Globus pallidus (tissue), 1 donor: ENCODE measurements around the gene TMEM108.

Experiments used
- DNase-seq: peaks from one replicate; pipeline ENCODE4 v3.0.0-alpha.2; 2015; ENCODE audit warnings: low spot score

TMEM108 gene

DNA sequence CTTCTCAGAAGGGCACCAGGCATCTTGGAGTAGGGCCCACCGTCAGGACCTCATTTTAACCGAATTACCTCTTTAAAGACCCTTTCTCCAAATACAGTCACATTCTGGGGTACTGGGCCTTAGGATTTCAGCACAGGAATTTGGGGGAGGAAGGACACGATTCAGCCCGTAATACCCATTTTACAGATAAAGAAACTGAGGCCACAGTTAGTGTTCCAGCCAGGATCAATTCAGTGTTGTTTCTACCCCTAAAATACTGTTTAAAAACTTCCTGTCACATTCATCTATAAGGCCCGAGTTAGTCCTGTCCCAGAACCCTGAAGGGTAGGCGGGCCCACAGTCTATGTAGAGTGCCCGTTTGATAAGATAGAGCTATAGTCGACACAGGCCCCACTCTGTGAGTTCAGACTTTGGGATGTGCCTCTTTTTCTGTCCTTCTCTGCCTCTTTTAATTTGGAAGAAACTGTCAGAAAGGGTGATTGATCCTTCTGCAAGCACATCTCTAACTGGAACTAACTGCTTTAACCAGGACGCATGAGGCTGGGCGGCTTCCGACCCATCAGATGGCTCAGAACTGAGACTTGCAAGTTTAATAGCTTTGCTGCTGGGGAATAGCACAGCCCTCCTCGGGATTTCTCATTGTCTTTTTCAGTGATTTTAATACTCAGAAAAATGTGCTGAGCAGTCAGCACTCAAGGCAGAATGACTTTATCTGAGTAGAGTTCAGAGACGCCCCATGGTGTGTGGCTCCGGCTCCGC lies 381.1 kb downstream of the TMEM108 start:
- DNase-seq: no peak

DNA sequence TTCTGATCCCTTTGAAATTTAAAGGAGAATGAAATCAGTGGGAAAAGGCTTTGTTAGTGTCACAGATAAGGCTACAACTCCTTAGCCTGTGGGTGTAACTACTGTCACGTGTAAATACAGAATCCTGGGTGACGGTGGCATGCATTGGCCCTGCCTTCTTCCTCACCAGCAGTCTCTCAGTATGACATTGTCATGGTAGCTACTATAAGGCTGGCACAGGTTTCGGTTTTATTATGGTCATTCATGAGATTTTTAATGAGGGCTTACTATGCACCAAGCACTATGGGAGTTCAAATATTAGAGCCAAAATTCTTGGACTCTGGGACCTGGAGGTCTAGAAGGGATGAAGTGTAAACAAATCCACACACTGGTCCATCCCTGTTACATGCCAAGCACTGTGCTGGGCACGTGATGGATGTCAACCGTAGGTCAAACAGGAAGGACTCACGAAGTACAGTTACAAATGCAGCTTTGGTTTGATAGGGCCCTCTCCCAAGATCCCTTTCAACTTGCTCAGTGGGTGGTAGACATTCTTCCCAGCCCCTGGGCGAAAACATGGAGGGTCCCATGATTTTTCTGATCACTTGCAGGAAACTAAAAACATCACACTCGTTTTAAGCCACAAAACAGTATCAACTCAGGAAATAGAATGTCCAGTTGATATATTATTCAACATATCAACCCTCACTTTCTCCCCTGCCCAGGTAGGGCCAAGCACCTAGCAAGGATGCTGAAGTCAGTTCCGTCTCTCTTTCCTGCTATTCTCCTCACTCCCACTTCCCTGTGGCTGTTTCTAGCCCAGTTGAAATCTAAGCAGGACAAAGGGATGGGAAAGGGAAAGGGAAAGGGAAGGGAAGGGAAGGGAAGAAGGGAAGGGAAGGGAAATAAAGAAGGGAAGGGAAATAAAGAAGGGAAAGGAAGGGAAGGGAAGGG lies 387.0 kb downstream of the TMEM108 start:
- DNase-seq: no peak

DNA sequence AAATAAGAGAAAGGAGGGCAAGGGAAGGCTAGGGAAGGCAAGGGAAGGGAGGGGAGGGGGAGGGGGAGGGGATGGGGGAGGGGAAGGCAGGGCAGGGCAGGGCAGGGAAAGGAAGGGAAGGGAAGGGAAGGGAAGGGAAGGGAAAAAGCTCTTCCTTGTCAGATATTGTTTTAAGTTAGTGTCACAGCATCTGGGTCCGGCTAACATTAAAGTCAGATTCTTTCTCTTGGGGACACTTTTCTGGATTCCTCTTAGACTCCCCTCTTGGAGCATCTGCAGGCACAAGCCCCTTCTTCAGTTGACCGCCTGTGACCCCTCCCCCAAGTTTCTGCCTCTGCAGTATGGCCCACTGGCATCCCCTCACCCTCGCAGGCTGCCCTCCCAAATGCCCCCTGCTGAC lies 387.7 kb downstream of the TMEM108 start:
- DNase-seq: no peak

DNA sequence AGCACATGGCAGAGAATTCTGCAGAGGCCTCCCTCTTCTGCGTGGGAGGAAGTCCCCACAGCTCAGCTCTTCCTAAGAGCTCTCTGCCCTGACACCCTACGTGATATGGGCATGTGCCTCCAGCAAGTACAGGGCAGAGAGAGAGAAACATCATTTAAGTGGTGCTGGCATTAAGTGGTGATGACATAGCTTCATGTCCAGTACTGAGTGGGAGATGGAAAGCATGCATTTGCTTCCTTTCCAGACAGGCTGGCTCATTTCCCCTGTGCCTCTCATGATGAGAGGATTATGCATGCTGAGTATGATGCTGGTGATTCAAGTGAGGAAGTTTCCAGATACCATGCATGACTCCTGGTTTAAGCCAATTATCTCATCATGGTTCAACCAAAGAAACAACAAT lies 388.5 kb downstream of the TMEM108 start:
- DNase-seq: no peak

DNA sequence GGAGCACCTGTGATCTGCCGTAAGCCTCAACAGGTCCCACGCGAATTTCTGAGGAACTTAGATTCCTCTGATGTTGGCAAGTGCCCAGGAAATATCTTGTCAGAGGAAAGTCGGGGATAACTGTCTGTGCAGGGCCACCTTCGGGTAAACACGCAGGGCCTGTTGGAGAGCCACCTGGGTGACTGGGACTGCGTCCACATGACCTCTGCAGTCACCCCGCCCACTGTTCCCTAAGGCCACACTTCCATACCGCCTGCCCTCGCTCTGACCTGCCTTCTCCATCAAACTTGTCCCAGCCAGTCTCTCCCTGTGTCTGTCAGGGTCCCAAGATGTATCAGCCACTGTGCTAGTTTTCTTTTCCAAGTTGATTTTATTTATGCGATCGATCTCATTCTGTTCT lies 390.4 kb downstream of the TMEM108 start:
- DNase-seq: no peak

DNA sequence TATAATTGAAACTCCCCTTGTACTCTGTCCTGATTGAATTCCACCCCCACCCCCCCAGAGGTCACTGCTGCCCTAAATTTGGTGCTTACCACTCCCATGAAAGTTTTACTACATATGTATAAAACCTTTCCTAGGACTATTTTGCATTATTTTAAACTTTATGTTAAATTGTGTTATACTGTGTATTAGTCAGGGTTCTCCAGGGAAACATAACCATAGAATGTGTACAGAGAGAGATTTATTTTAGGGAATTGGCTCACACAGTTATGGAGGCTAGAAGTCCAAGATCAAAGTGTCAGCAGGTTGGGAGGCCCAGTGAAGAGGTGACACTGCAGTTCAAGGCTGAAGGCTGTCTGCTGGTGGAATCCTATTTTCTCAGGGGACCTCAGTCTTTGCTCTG lies 390.9 kb downstream of the TMEM108 start:
- no peak for DNase-seq

DNA sequence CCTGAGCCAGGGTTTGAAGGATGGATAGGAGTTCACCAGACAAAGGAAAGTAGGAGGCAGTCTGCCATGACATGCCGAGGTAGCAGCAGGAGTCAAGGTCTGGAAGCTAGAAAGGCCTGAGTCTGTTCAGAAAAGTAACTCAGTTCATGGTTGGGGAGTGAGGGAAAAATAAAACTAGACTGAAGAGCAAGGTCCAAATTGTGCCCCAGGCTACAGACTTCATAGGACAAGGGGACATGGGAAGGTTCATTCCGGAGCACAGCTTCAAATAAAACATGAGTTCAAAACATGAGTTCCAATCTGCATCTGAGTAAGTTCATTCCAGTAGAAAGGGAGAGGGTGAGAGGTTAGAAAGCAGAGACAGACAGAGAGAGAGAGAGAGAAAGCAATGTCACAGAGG lies 401.4 kb downstream of the TMEM108 start:
- DNase-seq: no peak

DNA sequence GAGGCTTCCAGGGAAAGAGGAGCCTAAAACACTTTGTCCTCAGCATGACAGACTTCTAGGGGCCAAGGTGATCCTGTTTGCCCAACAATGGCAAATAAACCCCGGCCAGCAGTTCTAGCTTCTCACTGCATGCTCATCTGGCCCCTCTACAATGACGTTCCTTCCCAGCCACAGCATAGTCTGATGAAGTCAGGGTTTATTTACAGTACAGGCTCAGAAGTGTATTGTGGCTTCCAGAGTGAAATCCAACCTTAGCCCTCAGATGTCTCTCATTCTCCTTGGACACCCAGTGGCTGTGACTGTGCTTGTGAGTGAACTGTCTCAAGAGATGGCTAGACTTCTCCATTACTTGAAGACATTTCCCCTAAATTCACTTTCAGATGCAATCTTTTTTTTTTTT lies 402.5 kb downstream of the TMEM108 start:
- DNase-seq: no peak

DNA sequence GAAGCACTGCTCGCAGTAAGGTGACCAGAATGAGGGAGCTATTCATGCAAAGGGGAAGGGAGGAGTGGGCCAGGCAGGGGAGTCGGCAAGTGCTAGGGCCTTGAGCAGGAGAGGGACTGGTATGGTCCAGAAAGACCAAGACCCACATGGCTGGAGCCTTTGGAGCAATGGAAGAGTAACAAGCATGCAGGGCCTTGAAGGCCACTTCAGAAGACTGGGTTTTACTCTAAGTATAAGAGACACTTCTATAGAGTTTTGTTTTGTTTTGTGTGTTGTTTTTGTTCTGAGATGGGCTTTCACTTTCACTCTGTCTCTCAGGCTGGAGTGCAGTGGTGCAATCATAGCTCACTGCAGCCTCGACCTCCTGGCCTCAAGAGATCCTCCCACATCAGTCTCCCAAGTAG lies 403.7 kb downstream of the TMEM108 start:
- no peak for DNase-seq

DNA sequence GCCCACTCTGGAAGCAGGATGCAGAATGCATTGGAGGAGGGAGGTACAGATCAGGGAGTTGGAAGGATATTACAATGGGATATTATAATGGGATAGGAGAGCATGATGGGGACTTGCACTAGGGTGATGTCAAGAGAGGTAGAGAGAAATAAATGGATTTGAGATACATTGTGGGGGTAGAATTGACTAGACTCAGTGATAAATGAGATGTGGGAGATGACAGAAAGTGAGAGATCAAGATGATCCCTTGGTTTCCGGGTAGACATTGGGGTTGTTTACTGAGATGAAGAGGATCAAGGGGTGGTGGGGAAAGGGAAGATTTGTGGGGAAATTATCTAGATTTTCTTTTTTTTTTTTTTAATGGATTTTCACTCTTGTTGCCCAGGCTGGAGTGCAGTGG lies 404.3 kb downstream of the TMEM108 start:
- no peak for DNase-seq

DNA sequence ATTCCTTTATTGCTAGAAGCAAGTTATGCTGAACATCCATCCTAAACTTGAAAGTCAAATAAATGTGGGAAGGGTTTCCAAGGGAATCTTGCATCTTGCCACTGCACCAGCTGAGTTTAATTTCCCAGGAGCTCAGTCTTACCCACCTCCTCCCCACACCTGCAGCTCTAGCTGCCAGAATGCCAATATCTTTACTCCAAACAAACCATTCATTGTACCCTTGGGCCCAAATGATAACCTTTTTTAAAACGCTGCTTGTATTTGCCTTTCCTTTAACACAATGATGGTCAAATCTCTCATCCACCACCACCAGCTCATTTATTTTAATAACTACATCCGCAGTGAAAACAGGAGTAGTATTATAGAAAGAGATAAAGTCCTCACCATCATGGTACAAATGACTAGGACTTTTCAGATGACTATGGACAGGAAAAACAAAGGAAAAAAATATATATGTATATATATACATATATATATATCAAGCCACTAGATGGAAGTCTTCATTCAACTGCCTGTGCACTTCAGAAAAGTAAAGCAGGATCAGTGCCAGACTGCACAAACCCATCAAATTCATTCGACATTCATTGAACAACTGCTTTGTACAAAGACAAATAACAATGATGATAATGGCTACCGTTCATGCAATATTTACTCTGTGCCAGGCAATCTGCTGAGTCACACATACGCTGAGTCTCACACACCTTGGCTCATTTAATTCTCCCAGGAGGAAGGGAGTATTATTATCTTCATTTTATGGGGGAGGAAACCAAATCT lies 405.6 kb downstream of the TMEM108 start:
- DNase-seq: no peak

DNA sequence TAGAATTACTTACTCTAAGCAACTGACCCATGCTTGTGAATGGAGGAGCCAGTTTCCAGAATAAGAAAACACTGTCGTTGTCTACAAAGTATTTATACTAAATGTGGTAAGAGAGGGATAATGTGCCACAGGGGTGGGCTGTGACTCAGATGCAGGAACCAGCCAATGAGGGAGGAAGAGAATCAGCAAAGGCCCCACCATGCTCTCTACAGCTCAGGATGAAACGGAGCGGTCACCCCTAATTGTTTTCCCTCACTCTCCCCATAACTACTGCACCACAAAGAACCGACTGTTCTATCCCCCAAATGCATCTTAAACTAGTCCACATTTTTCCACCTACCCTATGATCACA lies 406.2 kb downstream of the TMEM108 start:
- no peak for DNase-seq

DNA sequence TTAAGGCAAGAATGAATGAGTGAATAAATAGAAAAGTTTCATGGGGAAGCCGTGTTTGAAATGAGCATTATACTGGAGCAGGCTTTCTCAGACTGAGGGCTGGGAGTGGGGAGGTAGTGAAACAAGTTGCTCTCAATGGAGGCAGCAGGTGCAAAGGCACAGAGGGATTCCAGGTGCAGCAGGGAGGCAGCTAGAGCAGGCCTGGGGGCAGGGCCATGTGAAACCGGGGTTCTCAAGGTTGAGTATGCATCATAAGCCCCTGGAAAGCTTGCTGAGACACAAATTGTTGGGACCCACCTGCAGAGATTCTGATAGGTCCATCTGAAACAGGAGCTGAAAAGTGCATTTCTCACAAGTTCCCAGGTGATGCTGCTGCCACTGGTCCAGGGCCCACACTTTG lies 406.9 kb downstream of the TMEM108 start:
- DNase-seq: no peak
